ENCODE measurements around the gene KIAA0040. TPM values are rescaled to one million over a fixed set of nuclear protein-coding genes. Genes with fewer than 3 reads are reported as not detected.
"Not testable (repeated sequence)": the region's sequence is repeated elsewhere in the genome, so short reads cannot be mapped to it uniquely, and the experiment has no call there.

The KIAA0040 gene
- total RNA-seq, 1 experiment from 2014 or later: 0.98 TPM

- in situ Hi-C loops (cut with HindIII; ENCODE audit: low pct_unique_long_range_greater_than_20kb, low sequenced_read_pairs): no loop called here
- no peak for DNase-seq (ENCODE audit: low read depth)
Measured at GRCh38 chr1:175127565-175127964, 65.0 kb downstream of the KIAA0040 start.

GRCh38 chr1:175126347-175126746 lies 66.2 kb downstream of the KIAA0040 start:
- in situ Hi-C loops (cut with HindIII; ENCODE audit: low pct_unique_long_range_greater_than_20kb, low sequenced_read_pairs): no loop called here
- no peak for DNase-seq (ENCODE audit: low read depth)

- no peak for DNase-seq (ENCODE audit: low read depth)
- in situ Hi-C loops (cut with HindIII; ENCODE audit: low pct_unique_long_range_greater_than_20kb, low sequenced_read_pairs): no loop called here
Measured at GRCh38 chr1:175124861-175125260, 67.7 kb downstream of the KIAA0040 start.

GRCh38 chr1:175120511-175120910 lies 72.1 kb downstream of the KIAA0040 start:
- in situ Hi-C loops (cut with HindIII; ENCODE audit: low pct_unique_long_range_greater_than_20kb, low sequenced_read_pairs): no loop called here

GRCh38 chr1:175118375-175119367 lies 73.9 kb downstream of the KIAA0040 start:
- in situ Hi-C loops (cut with HindIII; ENCODE audit: low pct_unique_long_range_greater_than_20kb, low sequenced_read_pairs): no loop called here
- no peak for DNase-seq (ENCODE audit: low read depth)

More at GRCh38 chr1:175120511-175120910, 72.1 kb downstream of the KIAA0040 start:
- no peak for DNase-seq (ENCODE audit: low read depth)

- in situ Hi-C loops (cut with HindIII; ENCODE audit: low pct_unique_long_range_greater_than_20kb, low sequenced_read_pairs): no loop called here
- peak; percentile 13 for DNase-seq (ENCODE audit: low read depth)
Measured at GRCh38 chr1:175116903-175117302, 75.7 kb downstream of the KIAA0040 start.

- in situ Hi-C loops (cut with HindIII; ENCODE audit: low pct_unique_long_range_greater_than_20kb, low sequenced_read_pairs): no loop called here
- DNase-seq (ENCODE audit: low read depth): no peak
Measured at GRCh38 chr1:175116210-175116798, 76.3 kb downstream of the KIAA0040 start.

GRCh38 chr1:175114996-175115395 lies 77.6 kb downstream of the KIAA0040 start:
- in situ Hi-C loops (cut with HindIII; ENCODE audit: low pct_unique_long_range_greater_than_20kb, low sequenced_read_pairs): no loop called here
- no peak for DNase-seq (ENCODE audit: low read depth)

GRCh38 chr1:175108331-175108820 lies 84.2 kb downstream of the KIAA0040 start:
- in situ Hi-C loops (cut with HindIII; ENCODE audit: low pct_unique_long_range_greater_than_20kb, low sequenced_read_pairs); DNase-seq (ENCODE audit: low read depth): not testable (repeated sequence)

Other genes starting within 250 kb of the KIAA0040 start
- 120 and 196 TPM in 2 replicates for gene CACYBP, start 192.8 kb downstream of the KIAA0040 start, total RNA-seq (2014; rRNA removed; shearing (Covaris generic); ENCODE audit: low replicate concordance)
- 11.5 and 17.6 TPM in 2 replicates for gene MRPS14, start 169.4 kb downstream of the KIAA0040 start, total RNA-seq (2014; rRNA removed; shearing (Covaris generic); ENCODE audit: low replicate concordance)
- gene TNN, start 124.9 kb downstream of the KIAA0040 start, total RNA-seq (2014; rRNA removed; shearing (Covaris generic); ENCODE audit: low replicate concordance): 0.07 TPM in 1 of 2 replicates, not detected in the other